A549 treated with AZD2906 at 1 μM for 4 hours (cell line): ENCODE data around the gene NUTM2A. TPM values are rescaled to one million over a fixed set of nuclear protein-coding genes. Genes with fewer than 3 reads are reported as not detected.

ENCODE experiments used
- total RNA-seq: library from RNA; stranded (reverse); fragments of 200-300 nt; extraction: Qiagen RNA extraction; gene quantifications from 5 replicates; pipeline ENCODE4 v1.2.3, GENCODE V29; 2022

NUTM2A gene, protein sequence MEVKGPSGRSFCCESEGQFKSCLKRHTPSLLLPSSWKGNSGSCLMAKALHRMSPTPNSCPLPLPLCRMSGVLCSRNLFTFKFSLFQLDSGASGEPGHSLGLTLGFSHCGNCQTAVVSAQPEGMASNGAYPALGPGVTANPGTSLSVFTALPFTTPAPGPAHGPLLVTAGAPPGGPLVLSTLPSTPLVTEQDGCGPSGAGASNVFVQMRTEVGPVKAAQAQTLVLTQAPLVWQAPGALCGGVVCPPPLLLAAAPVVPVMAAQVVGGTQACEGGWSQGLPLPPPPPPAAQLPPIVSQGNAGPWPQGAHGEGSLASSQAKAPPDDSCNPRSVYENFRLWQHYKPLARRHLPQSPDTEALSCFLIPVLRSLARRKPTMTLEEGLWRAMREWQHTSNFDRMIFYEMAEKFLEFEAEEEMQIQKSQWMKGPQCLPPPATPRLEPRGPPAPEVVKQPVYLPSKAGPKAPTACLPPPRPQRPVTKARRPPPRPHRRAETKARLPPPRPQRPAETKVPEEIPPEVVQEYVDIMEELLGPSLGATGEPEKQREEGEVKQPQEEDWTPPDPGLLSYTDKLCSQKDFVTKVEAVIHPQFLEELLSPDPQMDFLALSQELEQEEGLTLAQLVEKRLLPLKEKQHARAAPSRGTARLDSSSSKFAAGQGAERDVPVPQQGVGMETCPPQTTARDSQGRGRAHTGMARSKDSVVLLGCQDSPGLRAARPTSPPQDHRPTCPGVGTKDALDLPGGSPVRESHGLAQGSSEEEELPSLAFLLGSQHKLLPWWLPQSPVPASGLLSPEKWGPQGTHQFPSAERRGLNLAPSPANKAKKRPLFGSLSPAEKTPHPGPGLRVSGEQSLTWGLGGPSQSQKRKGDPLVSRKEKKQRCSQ
- 0.04 to 0.12 TPM (median 0.08 TPM) in 4 of 5 replicates, not detected in the other for total RNA-seq

GRCh38 chr10:87225148-87225547 lies at the start of gene NUTM2A:
Gene NUTM2A (plus strand): TSS chr10:87225448. CDS start chr10:87225831, 383 bp downstream.

Other genes starting within 250 kb of the NUTM2A start
- gene FAM25A, start 205.2 kb upstream of the NUTM2A start, total RNA-seq, result not detected in 5 replicates
- gene GLUD1, start 130.6 kb upstream of the NUTM2A start, total RNA-seq, result 90.8 to 108 TPM (median 101 TPM) in 5 replicates
- gene SHLD2, start 130.2 kb upstream of the NUTM2A start, total RNA-seq, result 22.9 to 30.3 TPM (median 24.5 TPM) in 5 replicates
- 1.2 to 1.7 TPM (median 1.4 TPM) in 5 replicates for gene NUTM2D, start 132.3 kb downstream of the NUTM2A start, total RNA-seq